Right atrium auricular region (tissue), 2 donors: ENCODE data around the gene STIM1. TPM values are rescaled to one million over a fixed set of nuclear protein-coding genes. Genes with fewer than 3 reads are reported as not detected.

Experiments
- DNase-seq: peaks from one replicate; pipeline ENCODE4 v3.0.0-alpha.2; 2019; ENCODE audit warnings: low spot score
- H3K27ac ChIP-seq, 2 donors: fragments of 200-600 bp; sonication (generic); 1 replicate in 1 of 2; 2 replicates in 1 of 2; pipeline ENCODE4 v1.5.1; 2016 to 2019
- H3K27me3 ChIP-seq, 2 donors: fragments of 200-600 bp; sonication (generic); one replicate each; pipeline versions ENCODE4 v1.5.1 to v1.6.0; 2017 to 2019
- H3K36me3 ChIP-seq: fragments of 200-600 bp; sonication (generic); one replicate; pipeline ENCODE4 v1.5.1; 2016
- H3K4me1 ChIP-seq, 2 donors: fragments of 200-600 bp; sonication (generic); one replicate each; pipeline versions ENCODE4 v1.5.1 to v1.6.0; 2017 to 2019
- H3K4me3 ChIP-seq, 2 donors: fragments of 200-600 bp; sonication (generic); 1 replicate in 1 of 2; 2 replicates in 1 of 2; pipeline ENCODE4 v1.5.1; 2017 to 2019; ENCODE audit warnings: mild to moderate bottlenecking in 1 of 2, moderate library complexity in 1 of 2
- H3K9me3 ChIP-seq, 2 donors: fragments of 200-600 bp; sonication (generic); one replicate each; pipeline ENCODE4 v1.5.1; 2019
- total RNA-seq, 2 donors: library from RNA; depleted of rRNA; stranded (reverse); fragments of >200 nt; gene quantifications; one replicate each; pipeline ENCODE4 v1.1.0, GENCODE V29; 2016
- TF ChIP-seq, protein P1 (sequence below), 2 donors: fragments of 200-600 bp; sonication (generic); IDR thresholded peaks; one replicate each; pipeline ENCODE4 v1.5.1; 2019; ENCODE audit warnings: antibody characterized with exemption in 2 of 2

Gene STIM1
- total RNA-seq, 2 donors from 2014 or later = 15.4 to 16.6 TPM

- Histone ChIP-seq H3K4me1 (peaks cover 0 to 22% of the 10 kb centered on the region in 2 donors), H3K27me3 (no peaks in the 10 kb centered on the region), H3K4me3 (no peak overlapping the region), H3K36me3 (no peaks in the 10 kb centered on the region), H3K9me3 (no peaks in the 10 kb centered on the region), H3K27ac (no peak overlapping the region)
- no peak for DNase-seq
- TF ChIP-seq, protein P1, sequence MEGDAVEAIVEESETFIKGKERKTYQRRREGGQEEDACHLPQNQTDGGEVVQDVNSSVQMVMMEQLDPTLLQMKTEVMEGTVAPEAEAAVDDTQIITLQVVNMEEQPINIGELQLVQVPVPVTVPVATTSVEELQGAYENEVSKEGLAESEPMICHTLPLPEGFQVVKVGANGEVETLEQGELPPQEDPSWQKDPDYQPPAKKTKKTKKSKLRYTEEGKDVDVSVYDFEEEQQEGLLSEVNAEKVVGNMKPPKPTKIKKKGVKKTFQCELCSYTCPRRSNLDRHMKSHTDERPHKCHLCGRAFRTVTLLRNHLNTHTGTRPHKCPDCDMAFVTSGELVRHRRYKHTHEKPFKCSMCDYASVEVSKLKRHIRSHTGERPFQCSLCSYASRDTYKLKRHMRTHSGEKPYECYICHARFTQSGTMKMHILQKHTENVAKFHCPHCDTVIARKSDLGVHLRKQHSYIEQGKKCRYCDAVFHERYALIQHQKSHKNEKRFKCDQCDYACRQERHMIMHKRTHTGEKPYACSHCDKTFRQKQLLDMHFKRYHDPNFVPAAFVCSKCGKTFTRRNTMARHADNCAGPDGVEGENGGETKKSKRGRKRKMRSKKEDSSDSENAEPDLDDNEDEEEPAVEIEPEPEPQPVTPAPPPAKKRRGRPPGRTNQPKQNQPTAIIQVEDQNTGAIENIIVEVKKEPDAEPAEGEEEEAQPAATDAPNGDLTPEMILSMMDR (IDR thresholded peaks at IDR 0.05) = no peak
Observed at GRCh38 chr11:3953327-3953726, 97.9 kb downstream of the STIM1 start.

- no peak for DNase-seq
- no peak overlapping the region for H3K27ac ChIP-seq
- H3K27me3 ChIP-seq = no peaks in the 10 kb centered on the region
- TF ChIP-seq, protein P1 (IDR thresholded peaks at IDR 0.05) = no peak
- H3K9me3 ChIP-seq = no peaks in the 10 kb centered on the region
- H3K4me1 ChIP-seq = peaks cover 0 to 22% of the 10 kb centered on the region in 2 donors
- no peaks in the 10 kb centered on the region for H3K36me3 ChIP-seq
- no peak overlapping the region for H3K4me3 ChIP-seq
Observed at GRCh38 chr11:3954448-3955298, 99.2 kb downstream of the STIM1 start.

DNA sequence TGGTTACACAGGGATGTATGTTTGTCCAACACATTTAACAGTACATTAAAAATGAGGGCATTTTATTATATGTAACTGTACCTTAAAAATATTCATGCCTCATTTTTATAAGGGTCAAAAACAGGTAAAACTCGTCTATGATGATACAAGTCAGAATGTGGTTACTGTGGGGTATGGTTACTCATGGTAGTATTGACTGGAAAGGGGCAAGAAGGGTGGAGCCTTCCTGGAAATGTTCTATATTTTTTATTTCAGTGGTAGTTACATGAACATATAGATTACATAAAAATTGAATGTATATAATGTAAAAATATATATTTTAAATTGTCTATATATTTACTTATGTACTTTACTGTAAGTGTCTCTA is 99.8 kb downstream of the STIM1 start:
- H3K9me3 ChIP-seq = no peaks in the 10 kb centered on the region
- no peak for DNase-seq
- no peak overlapping the region for H3K4me3 ChIP-seq
- H3K36me3 ChIP-seq = no peaks in the 10 kb centered on the region
- TF ChIP-seq, protein P1 (IDR thresholded peaks at IDR 0.05) = no peak
- no peak overlapping the region for H3K27ac ChIP-seq
- H3K4me1 ChIP-seq = peaks cover 0 to 20% of the 10 kb centered on the region in 2 donors
- H3K27me3 ChIP-seq = no peaks in the 10 kb centered on the region

GRCh38 chr11:3956038-3956437 is 100.6 kb downstream of the STIM1 start:
- TF ChIP-seq, protein P1 (IDR thresholded peaks at IDR 0.05) = no peak
- no peak for DNase-seq
- Histone ChIP-seq H3K4me3 (no peak overlapping the region), H3K9me3 (no peaks in the 10 kb centered on the region), H3K27ac (no peak overlapping the region), H3K27me3 (no peaks in the 10 kb centered on the region), H3K4me1 (peaks cover 0 to 12% of the 10 kb centered on the region in 2 donors), H3K36me3 (no peaks in the 10 kb centered on the region)

- no peaks in the 10 kb centered on the region for H3K9me3 ChIP-seq
- H3K27ac ChIP-seq = no peak overlapping the region
- DNase-seq = no peak
- H3K4me3 ChIP-seq = no peak overlapping the region
- H3K36me3 ChIP-seq = no peaks in the 10 kb centered on the region
- TF ChIP-seq, protein P1 (IDR thresholded peaks at IDR 0.05) = no peak
- H3K4me1 ChIP-seq = peaks cover 0 to 5% of the 10 kb centered on the region in 2 donors
- H3K27me3 ChIP-seq = no peaks in the 10 kb centered on the region
Observed at GRCh38 chr11:3956748-3957147, 101.3 kb downstream of the STIM1 start.
